OCI-LY3 (cell line): ENCODE data around the gene DUSP1.
A peak's percentile ranks its signal among the peaks of the same experiment; 100 is the strongest.

Experiments
- H2AFZ ChIP-seq: fragments of 200-600, 300-600 bp; shearing (Covaris generic); 2 replicates; pipeline ENCODE4 v1.6.0; 2014; ENCODE audit warnings: antibody characterized with exemption, low read depth, low read length
- H3K27ac ChIP-seq: fragments of 200-600, 300-600 bp; sonication (generic); 2 replicates; pipeline ENCODE4 v1.5.1; 2014; ENCODE audit warnings: mild to moderate bottlenecking, low read length, moderate library complexity, mixed read lengths
- H3K27me3 ChIP-seq: fragments of 200-600, 300-600 bp; sonication (generic); 2 replicates; pipeline ENCODE4 v1.6.1; 2014; ENCODE audit warnings: low read depth, low read length, mixed read lengths
- H3K36me3 ChIP-seq: fragments of 200-600, 300-600 bp; sonication (generic); replicated peaks from 2 replicates; pipeline ENCODE3; 2014; ENCODE audit warnings: low read depth, low read length, mixed read lengths
- H3K4me1 ChIP-seq: fragments of 300-600, 200-600 bp; sonication (generic); 2 replicates; pipeline ENCODE4 v1.6.1; 2014; ENCODE audit warnings: low read length, mixed read lengths
- H3K4me2 ChIP-seq: fragments of 200-600, 300-600 bp; sonication (generic); 2 replicates; pipeline ENCODE4 v1.6.1; 2014; ENCODE audit warnings: low read length, mixed read lengths
- H3K4me3 ChIP-seq: fragments of 300-600, 200-600 bp; sonication (generic); 2 replicates; pipeline ENCODE4 v1.5.1; 2014; ENCODE audit warnings: antibody characterized with exemption, mild to moderate bottlenecking, low read length, moderate library complexity
- H3K79me2 ChIP-seq: fragments of 300-600, 200-600 bp; shearing (Covaris generic); 2 replicates; pipeline ENCODE4 v1.6.1; 2014; ENCODE audit warnings: mild to moderate bottlenecking, low read length, mixed read lengths
- H3K9ac ChIP-seq: fragments of 300-600, 200-600 bp; shearing (Covaris generic); 2 replicates; pipeline ENCODE4 v1.6.0; 2014; ENCODE audit warnings: mild to moderate bottlenecking, low read length, moderate library complexity
- H3K9me3 ChIP-seq: fragments of 200-600, 300-600 bp; shearing (Covaris generic); 2 replicates; pipeline ENCODE4 v1.6.1; 2014; ENCODE audit warnings: low read length, mixed read lengths; ENCODE audit not compliant: insufficient read depth
- H4K20me1 ChIP-seq: fragments of 200-600, 300-600 bp; sonication (generic); 2 replicates; pipeline ENCODE4 v1.6.1; 2016; ENCODE audit warnings: low read length, mixed read lengths; ENCODE audit not compliant: insufficient read depth
- CTCF ChIP-seq: fragments of 200-600, 300-600 bp; sonication (generic); IDR thresholded peaks from 2 replicates; pipeline ENCODE4 v1.5.1; 2014; ENCODE audit warnings: antibody characterized with exemption, low read length, low read depth
- EZH2phosphoT487 ChIP-seq: fragments of 200-600 bp; shearing (Covaris generic); IDR thresholded peaks from 2 replicates; pipeline ENCODE4 v1.6.1; 2018; ENCODE audit warnings: antibody characterized with exemption, mixed run types, low read depth

DUSP1 gene

GRCh38 chr5:172768098-172768572 lies 2.9 kb downstream of the DUSP1 start:
- no peaks in the 10 kb centered on the region for H3K9me3 ChIP-seq
- H3K4me1 ChIP-seq = peaks cover 25% of the 10 kb centered on the region
- H4K20me1 ChIP-seq = no peaks in the 10 kb centered on the region
- no peak overlapping the region for H3K9ac ChIP-seq
- no peaks in the 10 kb centered on the region for H3K27me3 ChIP-seq
- H3K4me3 ChIP-seq = no peak overlapping the region
- no peak overlapping the region for H2AFZ ChIP-seq
- TF ChIP-seq EZH2phosphoT487 = no peak
- no peak for TF ChIP-seq CTCF
- H3K27ac ChIP-seq = no peak overlapping the region
- peaks cover 16% of the 10 kb centered on the region for H3K36me3 ChIP-seq
- H3K79me2 ChIP-seq = peaks cover 11% of the 10 kb centered on the region
- no peak overlapping the region for H3K4me2 ChIP-seq

- no peak overlapping the region for H3K4me3 ChIP-seq
- no peak overlapping the region for H3K27ac ChIP-seq
- peaks cover 11% of the 10 kb centered on the region for H3K79me2 ChIP-seq
- H3K4me2 ChIP-seq = no peak overlapping the region
- H3K4me1 ChIP-seq = peaks cover 18% of the 10 kb centered on the region
- H3K36me3 ChIP-seq = peaks cover 16% of the 10 kb centered on the region
- H4K20me1 ChIP-seq = no peaks in the 10 kb centered on the region
- no peak overlapping the region for H3K9ac ChIP-seq
- no peak for TF ChIP-seq CTCF
- no peak for TF ChIP-seq EZH2phosphoT487
- no peaks in the 10 kb centered on the region for H3K27me3 ChIP-seq
- no peaks in the 10 kb centered on the region for H3K9me3 ChIP-seq
- no peak overlapping the region for H2AFZ ChIP-seq
Observed at GRCh38 chr5:172766287-172767108, 4.5 kb downstream of the DUSP1 start.

- Histone ChIP-seq H3K4me3 (peak overlapping the region; percentile 87), H4K20me1 (no peaks in the 10 kb centered on the region), H3K27ac (no peak overlapping the region), H3K4me2 (peak overlapping the region; percentile 94), H2AFZ (no peak overlapping the region), H3K9me3 (no peaks in the 10 kb centered on the region), H3K27me3 (no peaks in the 10 kb centered on the region), H3K4me1 (peaks cover 18% of the 10 kb centered on the region), H3K36me3 (peaks cover 16% of the 10 kb centered on the region), H3K9ac (no peak overlapping the region), H3K79me2 (peaks cover 11% of the 10 kb centered on the region)
- TF ChIP-seq EZH2phosphoT487 = no peak
- TF ChIP-seq CTCF = no peak
Observed at GRCh38 chr5:172765766-172766286, 5.2 kb downstream of the DUSP1 start.

DNA sequence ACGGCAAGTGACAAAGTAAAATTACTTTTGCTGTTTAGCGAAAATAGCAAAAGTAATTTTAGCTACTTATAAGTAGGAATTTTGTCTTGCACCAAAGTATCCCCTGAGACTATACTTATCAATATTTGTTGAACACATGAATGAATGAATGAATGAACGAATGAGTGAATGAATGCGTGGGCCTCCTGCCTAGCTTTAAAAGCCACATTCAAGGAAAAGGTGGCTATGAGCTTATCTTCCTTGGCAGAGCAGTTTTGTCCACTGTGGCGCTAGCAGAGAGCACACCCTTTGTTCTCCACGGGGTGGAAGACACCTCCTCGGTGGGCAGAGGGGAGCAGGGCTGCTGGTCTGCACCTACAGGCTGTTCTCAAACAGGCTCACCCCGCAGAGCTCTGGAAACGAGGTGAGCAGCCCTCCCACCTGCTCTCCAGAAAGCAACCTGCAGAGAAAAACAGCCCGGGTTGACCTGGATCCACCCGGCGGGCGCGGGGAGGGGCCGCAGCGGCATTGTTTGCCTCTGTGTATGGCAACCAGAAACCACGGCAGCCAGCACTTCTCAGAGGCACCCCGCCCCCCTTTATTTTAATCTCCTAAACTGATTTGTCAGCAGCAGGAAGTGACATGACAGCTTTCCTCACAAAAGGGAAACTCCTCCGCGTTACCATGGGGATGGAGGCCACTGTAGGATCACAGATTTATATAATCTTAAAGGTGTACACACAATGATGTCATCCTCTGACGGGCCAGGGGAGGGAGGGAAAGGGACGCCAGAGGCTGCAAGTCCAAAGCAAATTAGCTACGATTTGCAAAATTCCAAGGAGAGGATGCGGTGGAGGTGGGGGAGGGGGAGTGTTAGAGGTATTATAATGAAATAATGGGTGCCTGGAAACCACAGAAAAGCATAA lies 5.9 kb downstream of the DUSP1 start:
- H3K4me2 ChIP-seq = peak overlapping the region; percentile 94
- no peak overlapping the region for H3K27ac ChIP-seq
- peaks cover 16% of the 10 kb centered on the region for H3K36me3 ChIP-seq
- peaks cover 16% of the 10 kb centered on the region for H3K4me1 ChIP-seq
- H3K79me2 ChIP-seq = peaks cover 7% of the 10 kb centered on the region
- TF ChIP-seq CTCF (no peak), EZH2phosphoT487 (no peak)
- no peaks in the 10 kb centered on the region for H4K20me1 ChIP-seq
- H3K9me3 ChIP-seq = no peaks in the 10 kb centered on the region
- peak overlapping the region; percentile 61 for H3K9ac ChIP-seq
- 0 out of 2 replicates have a peak, but pooled peaks cover under 1% of the 10 kb centered on the region for H3K27me3 ChIP-seq
- H3K4me3 ChIP-seq = peak overlapping the region; percentile 87
- H2AFZ ChIP-seq = peak overlapping the region; percentile 81
